Spleen (tissue), 11 donors: Measurements from ENCODE around the gene SDK2. TPM values are rescaled to one million over a fixed set of nuclear protein-coding genes. Genes with fewer than 3 reads are reported as not detected.

Source experiments
- DNase-seq: peaks from one replicate; pipeline ENCODE4 v3.0.0-alpha.2; 2020
- H3K27ac ChIP-seq, 8 donors: fragments of 200-600 bp; sonication (generic) in 7 of 8; 1 replicate in 4 of 8; 2 replicates in 4 of 8; pipeline versions ENCODE4 v1.5.0 to v1.8.0; 2016 to 2021; ENCODE audit warnings: inconsistent platforms in 4 of 8, mild to moderate bottlenecking in 4 of 8, moderate library complexity in 1 of 8
- H3K27me3 ChIP-seq, 7 donors: fragments of 200-600 bp; sonication (generic) in 6 of 7; replicated peaks in 1 of 7; 1 replicate in 4 of 7; 2 replicates in 3 of 7; pipeline versions ENCODE4 v1.5.0 to v1.8.0; 2016 to 2021; ENCODE audit warnings: inconsistent platforms in 3 of 7, mild to moderate bottlenecking in 1 of 7
- H3K36me3 ChIP-seq, 6 donors: fragments of 200-600 bp; sonication (generic) in 5 of 6; 1 replicate in 4 of 6; 2 replicates in 2 of 6; pipeline versions ENCODE4 v1.5.0 to v1.8.0; 2016 to 2021; ENCODE audit warnings: inconsistent platforms in 2 of 6
- H3K4me1 ChIP-seq, 6 donors: fragments of 200-600 bp; sonication (generic) in 5 of 6; 1 replicate in 3 of 6; 2 replicates in 3 of 6; pipeline versions ENCODE4 v1.5.0 to v1.8.0; 2016 to 2021; ENCODE audit warnings: inconsistent platforms in 3 of 6
- H3K4me3 ChIP-seq, 8 donors: fragments of 200-600 bp; sonication (generic) in 7 of 8; 1 replicate in 4 of 8; 2 replicates in 4 of 8; pipeline versions ENCODE4 v1.5.0 to v1.8.0; 2016 to 2021; ENCODE audit warnings: inconsistent platforms in 4 of 8, mild to moderate bottlenecking in 4 of 8, moderate library complexity in 2 of 8
- H3K9me3 ChIP-seq, 8 donors: fragments of 200-600 bp; sonication (generic) in 7 of 8; 1 replicate in 4 of 8; 2 replicates in 4 of 8; pipeline versions ENCODE4 v1.5.0 to v1.8.0; 2016 to 2021; ENCODE audit warnings: inconsistent platforms in 4 of 8
- POLR2A ChIP-seq, 3 donors: fragments of 450-650 bp; IDR thresholded peaks; one replicate each; pipeline ENCODE4 v1.5.1; 2017; ENCODE audit warnings: antibody characterized with exemption in 3 of 3, mild to moderate bottlenecking in 1 of 3
- POLR2AphosphoS5 ChIP-seq, 3 donors: sonication (generic); formaldehyde crosslinking; IDR thresholded peaks; one replicate each; pipeline ENCODE4 v1.5.1; 2017; ENCODE audit warnings: antibody characterized with exemption in 3 of 3
- WGBS, 5 donors: extraction: QIAGEN DNeasy Blood & Tissue Kit in 3 of 5; methylation state at CpG; one replicate each; pipeline versions ENCODE4 v1.1.5 to v1.1.7; 2013 to 2018; 5-methylcytosine and 5-hydroxymethylcytosine counted together
- intact Hi-C: fragments of 100-400 bp; cut with DNase I; formaldehyde crosslinking; loops from one replicate; pipeline ENCODE4 v1.15.0; 2023; ENCODE audit warnings: low total_unique reads
- polyA plus RNA-seq, 3 donors: library from polyadenylated mRNA; stranded (reverse); fragments of 200-250 nt; gene quantifications; one replicate each; pipeline ENCODE4 v1.2.1, GENCODE V29; 2013
- total RNA-seq, 7 donors: library from RNA; depleted of rRNA in 3 of 7; stranded (reverse); fragments of >200 nt in 3 of 7; fragmentation: NEBNext Ultra II Directional in 4 of 7; extraction: Animal tissue kit (Norgen Biotek cat#: 25700) in 4 of 7; gene quantifications; one replicate each; pipeline versions ENCODE4 v1.1.0 to v1.2.1, GENCODE V29; 2016 to 2021
- TF ChIP-seq, protein P1 (sequence below), 11 experiments: fragments of 200-600 bp in 7 of 11; fragments of 450-650 bp in 4 of 11; sonication (generic) in 4 of 11; IDR thresholded peaks in 8 of 11; conservative IDR thresholded peaks in 3 of 11; 1 replicate in 7 of 11; 2 replicates in 4 of 11; pipeline versions ENCODE4 v1.4.0 to v1.8.0; 2016 to 2021; ENCODE audit warnings: antibody characterized with exemption in 11 of 11, inconsistent platforms in 4 of 11, mild to moderate bottlenecking in 1 of 11
- donor health status: healthy with polysubstance abuse.
- donor health status: DM: no; HTN: no; CAD: no; lungs with moderate emphysema.
- donor health status: DM: no; HTN: no; CAD: no.
- donor health status: Bipolar disorder and iron deficiency.
- donor health status: healthy.
- donor health status: DM: no; HTN: no; CAD: no.
- donor health status: DM: yes; HTN: yes; CAD: no.

Gene SDK2
- total and polyA plus RNA-seq, 10 donors, result 0.86 to 16.5 (median 9.7) TPM

DNA sequence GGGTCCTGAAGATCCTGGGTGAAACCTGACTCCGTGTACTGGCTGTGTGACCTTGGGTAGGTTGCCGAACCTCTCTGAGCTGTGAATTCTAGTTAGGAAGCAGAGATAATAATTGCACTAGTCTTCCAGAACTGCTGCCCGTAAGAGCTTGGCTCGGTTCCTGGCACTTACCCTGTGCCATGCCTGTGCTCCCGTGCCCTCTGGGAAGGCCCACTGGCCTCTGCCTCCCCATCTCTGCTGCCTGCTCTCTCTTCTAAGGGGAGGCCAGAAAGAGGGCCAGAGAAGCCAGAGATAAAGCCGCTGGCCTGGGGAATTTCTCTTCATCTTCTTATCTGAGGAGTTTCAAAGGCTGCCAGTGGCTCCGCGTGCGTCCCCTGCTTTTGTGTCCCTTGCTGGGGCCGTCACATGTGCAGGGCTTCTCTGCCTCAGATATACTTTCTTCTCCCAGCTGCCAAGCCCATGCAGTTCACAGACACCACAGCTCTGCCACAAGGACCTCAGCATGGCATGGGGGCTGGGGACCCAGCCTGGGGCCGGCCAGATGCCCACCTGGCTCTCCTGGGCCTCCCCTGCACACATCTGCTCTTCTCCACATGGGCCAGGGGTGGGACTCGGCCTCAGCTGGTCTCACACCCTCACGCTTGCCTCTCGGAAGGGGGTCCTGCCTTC is 145.2 kb downstream of the SDK2 start:
- intact Hi-C loops, result no loop called here

DNA sequence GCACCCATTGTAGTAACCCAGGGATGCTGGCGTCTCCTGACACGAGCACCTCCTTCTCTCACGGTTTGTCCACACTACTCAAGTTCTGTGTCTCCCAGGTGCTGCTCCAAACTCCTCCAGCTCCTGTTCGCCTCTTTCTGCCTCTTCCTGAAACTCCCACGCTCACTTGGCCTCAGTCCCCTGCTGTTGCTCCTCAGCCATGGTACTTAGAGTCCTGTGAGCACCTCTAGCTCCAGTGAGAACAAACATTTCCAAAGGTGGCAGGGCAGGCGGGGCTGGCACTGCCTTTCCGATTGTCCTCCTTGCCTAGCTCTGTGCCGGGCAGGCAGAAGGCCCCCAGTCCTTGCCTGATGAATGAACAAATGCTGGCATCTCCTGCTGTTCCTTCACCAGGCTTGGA is 146.1 kb downstream of the SDK2 start:
- peaks cover 0 to 3% (median 0%) of the 10 kb centered on the region in 6 donors for H3K4me1 ChIP-seq
- 82 to 90% (median 84%) methylated on average over 7 to 8 of the region's 8 CpGs for WGBS, 5 donors
- H3K27ac ChIP-seq, result no peak overlapping the region
- H3K27me3 ChIP-seq, result no peaks in the 10 kb centered on the region
- DNase-seq, result peak; percentile 58
- no peaks in the 10 kb centered on the region for H3K9me3 ChIP-seq
- intact Hi-C loops, result no loop called here
- TF ChIP-seq POLR2AphosphoS5 (IDR thresholded peaks at IDR 0.05) (no peak), POLR2A (IDR thresholded peaks at IDR 0.05) (no peak)
- TF ChIP-seq, protein P1, sequence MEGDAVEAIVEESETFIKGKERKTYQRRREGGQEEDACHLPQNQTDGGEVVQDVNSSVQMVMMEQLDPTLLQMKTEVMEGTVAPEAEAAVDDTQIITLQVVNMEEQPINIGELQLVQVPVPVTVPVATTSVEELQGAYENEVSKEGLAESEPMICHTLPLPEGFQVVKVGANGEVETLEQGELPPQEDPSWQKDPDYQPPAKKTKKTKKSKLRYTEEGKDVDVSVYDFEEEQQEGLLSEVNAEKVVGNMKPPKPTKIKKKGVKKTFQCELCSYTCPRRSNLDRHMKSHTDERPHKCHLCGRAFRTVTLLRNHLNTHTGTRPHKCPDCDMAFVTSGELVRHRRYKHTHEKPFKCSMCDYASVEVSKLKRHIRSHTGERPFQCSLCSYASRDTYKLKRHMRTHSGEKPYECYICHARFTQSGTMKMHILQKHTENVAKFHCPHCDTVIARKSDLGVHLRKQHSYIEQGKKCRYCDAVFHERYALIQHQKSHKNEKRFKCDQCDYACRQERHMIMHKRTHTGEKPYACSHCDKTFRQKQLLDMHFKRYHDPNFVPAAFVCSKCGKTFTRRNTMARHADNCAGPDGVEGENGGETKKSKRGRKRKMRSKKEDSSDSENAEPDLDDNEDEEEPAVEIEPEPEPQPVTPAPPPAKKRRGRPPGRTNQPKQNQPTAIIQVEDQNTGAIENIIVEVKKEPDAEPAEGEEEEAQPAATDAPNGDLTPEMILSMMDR (IDR thresholded peaks at IDR 0.05 in 8 of 11, conservative IDR thresholded peaks at IDR 0.05 in 3 of 11), result no peak
- H3K36me3 ChIP-seq, result peaks cover 0 to 3% (median 0%) of the 10 kb centered on the region in 6 donors
- no peak overlapping the region for H3K4me3 ChIP-seq

More for the DNA sequence above, 145.2 kb downstream of the SDK2 start:
- Histone ChIP-seq H3K27me3 (no peaks in the 10 kb centered on the region), H3K27ac (no peak overlapping the region), H3K9me3 (no peaks in the 10 kb centered on the region), H3K36me3 (peaks cover 0 to 3% (median 0%) of the 10 kb centered on the region in 6 donors), H3K4me3 (no peak overlapping the region), H3K4me1 (no peaks in the 10 kb centered on the region)
- TF ChIP-seq, protein P1 (IDR thresholded peaks at IDR 0.05 in 8 of 11, conservative IDR thresholded peaks at IDR 0.05 in 3 of 11), result no peak
- TF ChIP-seq POLR2A (IDR thresholded peaks at IDR 0.05) (no peak), POLR2AphosphoS5 (IDR thresholded peaks at IDR 0.05) (no peak)
- peak; percentile 56 for DNase-seq
- 70 to 85% (median 78%) methylated on average over 11 to 14 of the region's 14 CpGs for WGBS, 5 donors

DNA sequence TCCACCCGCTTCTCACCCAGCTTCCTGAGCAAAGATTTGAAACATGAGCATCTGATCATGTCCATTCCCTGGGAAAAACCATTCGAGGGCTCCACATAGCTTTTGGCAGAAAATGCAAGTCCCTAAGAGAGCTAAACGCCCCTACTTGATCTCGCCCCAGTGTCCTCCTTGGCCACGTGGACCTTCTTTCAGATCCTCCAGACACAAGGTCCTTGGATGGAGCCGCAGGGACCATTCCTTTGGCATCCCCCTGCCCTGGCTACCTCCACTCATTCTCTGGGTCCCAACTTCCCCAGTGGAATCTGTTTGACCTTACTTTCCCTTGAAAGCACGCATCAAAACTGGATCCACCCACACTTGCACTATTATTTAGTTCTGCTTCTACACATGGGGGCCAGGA is 146.5 kb downstream of the SDK2 start:
- intact Hi-C loops, result no loop called here
- no peaks in the 10 kb centered on the region for H3K9me3 ChIP-seq

DNA sequence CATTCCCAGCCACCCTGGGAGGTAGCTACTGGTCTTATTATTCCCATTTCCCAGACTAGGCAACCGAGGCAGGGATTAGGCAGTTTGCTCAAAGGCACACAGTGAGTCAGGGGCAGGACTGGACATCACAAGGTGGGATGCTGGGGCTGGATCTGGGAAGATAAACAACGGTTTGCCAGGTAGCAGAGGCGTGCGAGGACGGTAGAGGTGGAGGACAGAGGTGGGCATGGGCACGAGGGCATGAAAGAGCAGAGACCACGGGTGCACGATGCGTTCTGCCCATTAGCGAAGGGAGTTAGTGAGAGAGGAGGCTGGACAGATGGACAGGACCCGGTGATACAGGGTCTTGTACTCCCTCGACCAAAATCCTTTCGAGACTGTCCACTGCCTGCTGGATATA is 148.0 kb downstream of the SDK2 start:
- Histone ChIP-seq H3K27ac (no peak overlapping the region), H3K4me1 (peaks cover 0 to 8% (median 0%) of the 10 kb centered on the region in 6 donors), H3K9me3 (no peaks in the 10 kb centered on the region), H3K36me3 (peaks cover 0 to 3% (median 0%) of the 10 kb centered on the region in 6 donors), H3K27me3 (no peaks in the 10 kb centered on the region), H3K4me3 (no peak overlapping the region)
- 84 to 96% (median 91%) methylated on average over 13 of the region's 13 CpGs for WGBS, 5 donors
- DNase-seq, result peak; percentile 51
- TF ChIP-seq POLR2AphosphoS5 (IDR thresholded peaks at IDR 0.05) (no peak), POLR2A (IDR thresholded peaks at IDR 0.05) (no peak)
- TF ChIP-seq, protein P1 (IDR thresholded peaks at IDR 0.05 in 8 of 11, conservative IDR thresholded peaks at IDR 0.05 in 3 of 11), result no peak
- intact Hi-C loops, result no loop called here

More for the DNA sequence above, 146.5 kb downstream of the SDK2 start:
- peaks cover 0 to 3% (median 0%) of the 10 kb centered on the region in 6 donors for H3K36me3 ChIP-seq
- H3K4me1 ChIP-seq, result peaks cover 0 to 8% (median 0%) of the 10 kb centered on the region in 6 donors
- H3K4me3 ChIP-seq, result no peak overlapping the region
- peak; percentile 53 for DNase-seq
- TF ChIP-seq, protein P1 (IDR thresholded peaks at IDR 0.05 in 8 of 11, conservative IDR thresholded peaks at IDR 0.05 in 3 of 11), result no peak
- no peak for TF ChIP-seq POLR2AphosphoS5 (IDR thresholded peaks at IDR 0.05)
- TF ChIP-seq POLR2A (IDR thresholded peaks at IDR 0.05), result no peak
- no peak overlapping the region for H3K27ac ChIP-seq
- 62 to 87% (median 83%) methylated on average over 7 of the region's 7 CpGs for WGBS, 5 donors
- no peaks in the 10 kb centered on the region for H3K27me3 ChIP-seq
